Vagina (tissue), 2 donors: ENCODE measurements around the gene CA7.
"Not testable (repeated sequence)": the region's sequence is repeated elsewhere in the genome, so short reads cannot be mapped to it uniquely, and the experiment has no call there.

ENCODE experiments used
- POLR2A ChIP-seq, 2 donors: fragments of 450-650 bp; IDR thresholded peaks; one replicate each; pipeline ENCODE4 v1.6.1; 2017; ENCODE audit warnings: antibody characterized with exemption in 2 of 2, mild to moderate bottlenecking in 2 of 2, moderate library complexity in 2 of 2
- POLR2AphosphoS5 ChIP-seq, 2 donors: sonication (generic); formaldehyde crosslinking; IDR thresholded peaks; one replicate each; pipeline ENCODE4 v1.9.0; 2017; ENCODE audit warnings: antibody characterized with exemption in 2 of 2, mild to moderate bottlenecking in 2 of 2, low read depth in 1 of 2; ENCODE audit not compliant: insufficient read depth in 1 of 2
- TF ChIP-seq, protein P1 (sequence below), 3 experiments: fragments of 450-650 bp in 2 of 3; fragments of 200-600 bp in 1 of 3; sonication (generic) in 1 of 3; IDR thresholded peaks; one replicate each; pipeline ENCODE4 v1.5.1; 2017 to 2019; ENCODE audit warnings: antibody characterized with exemption in 3 of 3, mild to moderate bottlenecking in 2 of 3, moderate library complexity in 2 of 3

DNA sequence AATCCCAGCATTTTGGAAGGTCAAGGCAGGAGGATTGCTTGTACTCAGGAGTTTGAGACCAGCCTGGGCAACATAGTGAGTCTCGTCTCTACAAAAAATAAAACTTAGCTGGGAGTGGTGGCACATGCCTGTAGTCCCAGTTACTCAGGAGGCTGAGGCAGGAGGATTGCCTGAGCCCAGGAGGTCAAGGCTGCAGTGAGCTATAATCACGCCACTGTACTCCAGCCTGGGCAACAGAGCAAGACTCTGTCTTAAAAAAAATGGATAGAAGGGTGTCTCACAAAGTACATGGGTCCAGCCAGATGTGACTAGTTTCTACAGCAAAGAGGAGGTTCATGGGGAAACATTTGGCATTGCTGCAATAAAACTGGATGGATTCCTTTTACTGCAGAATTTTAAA is 27.1 kb downstream of the CA7 start:
- TF ChIP-seq, protein P1, sequence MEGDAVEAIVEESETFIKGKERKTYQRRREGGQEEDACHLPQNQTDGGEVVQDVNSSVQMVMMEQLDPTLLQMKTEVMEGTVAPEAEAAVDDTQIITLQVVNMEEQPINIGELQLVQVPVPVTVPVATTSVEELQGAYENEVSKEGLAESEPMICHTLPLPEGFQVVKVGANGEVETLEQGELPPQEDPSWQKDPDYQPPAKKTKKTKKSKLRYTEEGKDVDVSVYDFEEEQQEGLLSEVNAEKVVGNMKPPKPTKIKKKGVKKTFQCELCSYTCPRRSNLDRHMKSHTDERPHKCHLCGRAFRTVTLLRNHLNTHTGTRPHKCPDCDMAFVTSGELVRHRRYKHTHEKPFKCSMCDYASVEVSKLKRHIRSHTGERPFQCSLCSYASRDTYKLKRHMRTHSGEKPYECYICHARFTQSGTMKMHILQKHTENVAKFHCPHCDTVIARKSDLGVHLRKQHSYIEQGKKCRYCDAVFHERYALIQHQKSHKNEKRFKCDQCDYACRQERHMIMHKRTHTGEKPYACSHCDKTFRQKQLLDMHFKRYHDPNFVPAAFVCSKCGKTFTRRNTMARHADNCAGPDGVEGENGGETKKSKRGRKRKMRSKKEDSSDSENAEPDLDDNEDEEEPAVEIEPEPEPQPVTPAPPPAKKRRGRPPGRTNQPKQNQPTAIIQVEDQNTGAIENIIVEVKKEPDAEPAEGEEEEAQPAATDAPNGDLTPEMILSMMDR (IDR thresholded peaks at IDR 0.05) = not testable (repeated sequence)
- TF ChIP-seq POLR2AphosphoS5 (IDR thresholded peaks at IDR 0.05; ENCODE audit: insufficient read depth in 1 of 2, low read depth in 1 of 2); POLR2A (IDR thresholded peaks at IDR 0.05): not testable (repeated sequence)
